Choroid plexus epithelial cell (primary cell): ENCODE measurements around the gene RAC2.

Experiments
- DNase-seq: peaks from one replicate; pipeline ENCODE4 v3.0.0-alpha.2; 2010; ENCODE audit warnings: low read depth
- H3K4me3 ChIP-seq: 2 replicates; pipeline ENCODE4 v1.5.1; 2011; ENCODE audit warnings: low read depth, mild to moderate bottlenecking, control low read depth, low read length, moderate library complexity
- CTCF ChIP-seq: conservative IDR thresholded peaks from 2 replicates; pipeline ENCODE4 v1.5.1; 2011; ENCODE audit warnings: low read depth, mild to moderate bottlenecking, control low read depth, inconsistent platforms, low read length, moderate library complexity

The RAC2 gene

GRCh38 chr22:37196539-37197450 is 47.3 kb downstream of the RAC2 start:
- no peak overlapping the region for H3K4me3 ChIP-seq
- peak; percentile 77 for DNase-seq
- TF ChIP-seq CTCF, result peak; percentile 25

- TF ChIP-seq CTCF, result no peak
- no peak overlapping the region for H3K4me3 ChIP-seq
- no peak for DNase-seq
These were observed 48.1 kb downstream of the RAC2 start for GRCh38 chr22:37195921-37196320.

GRCh38 chr22:37194750-37195149 is 49.3 kb downstream of the RAC2 start:
- no peak for DNase-seq
- no peak for TF ChIP-seq CTCF
- no peak overlapping the region for H3K4me3 ChIP-seq

GRCh38 chr22:37193629-37194191 is 50.4 kb downstream of the RAC2 start:
- DNase-seq, result peak; percentile 58
- TF ChIP-seq CTCF, result no peak
- H3K4me3 ChIP-seq, result no peak overlapping the region

GRCh38 chr22:37192741-37193140 is 51.3 kb downstream of the RAC2 start:
- DNase-seq, result no peak
- H3K4me3 ChIP-seq, result no peak overlapping the region
- no peak for TF ChIP-seq CTCF

- H3K4me3 ChIP-seq, result no peak overlapping the region
- DNase-seq, result no peak
- TF ChIP-seq CTCF, result no peak
These were observed 51.9 kb downstream of the RAC2 start for GRCh38 chr22:37192204-37192603.
